ENCODE results near the gene LRBA. TPM values are rescaled to one million over a fixed set of nuclear protein-coding genes. Genes with fewer than 3 reads are reported as not detected.

The LRBA gene
- total and polyA plus RNA-seq, 4 experiments from 2014 or later = 17.1 to 64.5 (median 45.4) TPM

- H3K4me1 Mint-ChIP-seq = peaks cover 0 to 11% (median 3%) of the 10 kb centered on the region in 4 donors
- no peaks in the 10 kb centered on the region for H3K36me3 ChIP-seq (ENCODE audit: insufficient read depth, low read length)
- H3K4me3 Mint-ChIP-seq = no peak overlapping the region
- POLR2A ChIA-PET (ENCODE audit: partially characterized antibody) = no interaction called here
- no peaks in the 10 kb centered on the region for H3K9me3 ChIP-seq (ENCODE audit: control insufficient read depth in 1 of 2, low read length in 2 of 2)
- no peak overlapping the region for H3K27ac Mint-ChIP-seq
- CTCF ChIA-PET (ENCODE audit: partially characterized antibody) = no interaction called here
- no peak overlapping the region for H3K4me3 ChIP-seq (ENCODE audit: low read length in 2 of 2)
- no peak overlapping the region for H3K27ac ChIP-seq (ENCODE audit: low read depth, low read length)
- H3K27me3 Mint-ChIP-seq = no peaks in the 10 kb centered on the region
- H3K4me1 ChIP-seq (ENCODE audit: insufficient read depth, low read length) = no peaks in the 10 kb centered on the region
- no peaks in the 10 kb centered on the region for H3K27me3 ChIP-seq (ENCODE audit: insufficient read depth, low read length)
- H3K36me3 Mint-ChIP-seq = peaks cover 9 to 30% of the 10 kb centered on the region in 2 donors
- no peaks in the 10 kb centered on the region for H3K9me3 Mint-ChIP-seq
- intact Hi-C loops (cut with micrococcal nuclease) = no loop called here
- no peak for DNase-seq
Measured at GRCh38 chr4:150717952-150718351, 297.1 kb downstream of the LRBA start.

- H3K9me3 Mint-ChIP-seq = no peaks in the 10 kb centered on the region
- no peak overlapping the region for H3K27ac Mint-ChIP-seq
- no peaks in the 10 kb centered on the region for H3K4me1 ChIP-seq (ENCODE audit: insufficient read depth, low read length)
- no peaks in the 10 kb centered on the region for H3K27me3 Mint-ChIP-seq
- no peaks in the 10 kb centered on the region for H3K27me3 ChIP-seq (ENCODE audit: insufficient read depth, low read length)
- no peak overlapping the region for H3K4me3 Mint-ChIP-seq
- H3K36me3 ChIP-seq (ENCODE audit: insufficient read depth, low read length) = no peaks in the 10 kb centered on the region
- H3K4me3 ChIP-seq (ENCODE audit: low read length in 2 of 2) = no peak overlapping the region
- peaks cover 0 to 18% of the 10 kb centered on the region in 2 donors for H3K36me3 Mint-ChIP-seq
- H3K27ac ChIP-seq (ENCODE audit: low read depth, low read length) = no peak overlapping the region
- peaks cover 0 to 10% (median 4%) of the 10 kb centered on the region in 4 donors for H3K4me1 Mint-ChIP-seq
- DNase-seq = no peak
- no peaks in the 10 kb centered on the region for H3K9me3 ChIP-seq (ENCODE audit: control insufficient read depth in 1 of 2, low read length in 2 of 2)
- intact Hi-C loops (cut with micrococcal nuclease) = no loop called here
- ChIA-PET CTCF (ENCODE audit: partially characterized antibody) (no interaction called here), POLR2A (ENCODE audit: partially characterized antibody) (no interaction called here)
Measured at GRCh38 chr4:150714462-150715438, 300.3 kb downstream of the LRBA start.

- intact Hi-C loops (cut with micrococcal nuclease) = no loop called here
- POLR2A ChIA-PET (ENCODE audit: partially characterized antibody) = no interaction called here
- no peaks in the 10 kb centered on the region for H3K9me3 ChIP-seq (ENCODE audit: control insufficient read depth in 1 of 2, low read length in 2 of 2)
- H3K27ac ChIP-seq (ENCODE audit: low read depth, low read length) = no peak overlapping the region
- no peaks in the 10 kb centered on the region for H3K4me1 ChIP-seq (ENCODE audit: insufficient read depth, low read length)
- no peak for DNase-seq
- no peak overlapping the region for H3K4me3 ChIP-seq (ENCODE audit: low read length in 2 of 2)
- H3K27me3 Mint-ChIP-seq = no peaks in the 10 kb centered on the region
- H3K27ac Mint-ChIP-seq = no peak overlapping the region
- no peaks in the 10 kb centered on the region for H3K36me3 ChIP-seq (ENCODE audit: insufficient read depth, low read length)
- no peaks in the 10 kb centered on the region for H3K9me3 Mint-ChIP-seq
- H3K4me3 Mint-ChIP-seq = no peak overlapping the region
- peaks cover 0 to 19% of the 10 kb centered on the region in 2 donors for H3K36me3 Mint-ChIP-seq
- peaks cover 0 to 10% (median 4%) of the 10 kb centered on the region in 4 donors for H3K4me1 Mint-ChIP-seq
- no peaks in the 10 kb centered on the region for H3K27me3 ChIP-seq (ENCODE audit: insufficient read depth, low read length)
- CTCF ChIA-PET (ENCODE audit: partially characterized antibody) = no interaction called here
Measured at GRCh38 chr4:150713251-150713650, 301.8 kb downstream of the LRBA start.

- no peak for DNase-seq
- ChIA-PET CTCF (ENCODE audit: partially characterized antibody) (no interaction called here), POLR2A (ENCODE audit: partially characterized antibody) (no interaction called here)
- Histone ChIP-seq H3K27me3 (ENCODE audit: insufficient read depth, low read length) (no peaks in the 10 kb centered on the region), H3K27ac (ENCODE audit: low read depth, low read length) (no peak overlapping the region), H3K4me1 (ENCODE audit: insufficient read depth, low read length) (no peaks in the 10 kb centered on the region), H3K36me3 (ENCODE audit: insufficient read depth, low read length) (no peaks in the 10 kb centered on the region), H3K9me3 (ENCODE audit: control insufficient read depth in 1 of 2, low read length in 2 of 2) (no peaks in the 10 kb centered on the region), H3K4me3 (ENCODE audit: low read length in 2 of 2) (no peak overlapping the region)
- Mint-ChIP-seq H3K4me3 (no peak overlapping the region), H3K27me3 (no peaks in the 10 kb centered on the region), H3K27ac (no peak overlapping the region), H3K36me3 (peaks cover 0 to 16% of the 10 kb centered on the region in 2 donors), H3K4me1 (peaks cover 0 to 10% (median 4%) of the 10 kb centered on the region in 4 donors), H3K9me3 (no peaks in the 10 kb centered on the region)
- intact Hi-C loops (cut with micrococcal nuclease) = no loop called here
Measured at GRCh38 chr4:150710770-150711375, 304.2 kb downstream of the LRBA start.

- Mint-ChIP-seq H3K4me1 (peaks cover 0 to 8% (median 3%) of the 10 kb centered on the region in 4 donors), H3K27ac (no peak overlapping the region), H3K4me3 (no peak overlapping the region), H3K36me3 (peaks cover 0 to 12% of the 10 kb centered on the region in 2 donors), H3K27me3 (no peaks in the 10 kb centered on the region), H3K9me3 (no peaks in the 10 kb centered on the region)
- CTCF ChIA-PET (ENCODE audit: partially characterized antibody) = no interaction called here
- no peak for DNase-seq
- no peaks in the 10 kb centered on the region for H3K36me3 ChIP-seq (ENCODE audit: insufficient read depth, low read length)
- H3K27me3 ChIP-seq (ENCODE audit: insufficient read depth, low read length) = no peaks in the 10 kb centered on the region
- intact Hi-C loops (cut with micrococcal nuclease) = no loop called here
- H3K27ac ChIP-seq (ENCODE audit: low read depth, low read length) = no peak overlapping the region
- no peaks in the 10 kb centered on the region for H3K9me3 ChIP-seq (ENCODE audit: control insufficient read depth in 1 of 2, low read length in 2 of 2)
- no peaks in the 10 kb centered on the region for H3K4me1 ChIP-seq (ENCODE audit: insufficient read depth, low read length)
- POLR2A ChIA-PET (ENCODE audit: partially characterized antibody) = no interaction called here
- no peak overlapping the region for H3K4me3 ChIP-seq (ENCODE audit: low read length in 2 of 2)
Measured at GRCh38 chr4:150708004-150708403, 307.1 kb downstream of the LRBA start.

- Histone ChIP-seq H3K4me3 (ENCODE audit: low read length in 2 of 2) (no peak overlapping the region), H3K36me3 (ENCODE audit: insufficient read depth, low read length) (no peaks in the 10 kb centered on the region), H3K27me3 (ENCODE audit: insufficient read depth, low read length) (no peaks in the 10 kb centered on the region), H3K9me3 (ENCODE audit: control insufficient read depth in 1 of 2, low read length in 2 of 2) (no peaks in the 10 kb centered on the region), H3K27ac (ENCODE audit: low read depth, low read length) (no peak overlapping the region), H3K4me1 (ENCODE audit: insufficient read depth, low read length) (no peaks in the 10 kb centered on the region)
- no peak overlapping the region for H3K4me3 Mint-ChIP-seq
- peaks cover 0 to 4% (median under 1%) of the 10 kb centered on the region in 4 donors for H3K4me1 Mint-ChIP-seq
- POLR2A ChIA-PET (ENCODE audit: partially characterized antibody) = no interaction called here
- H3K27me3 Mint-ChIP-seq = no peaks in the 10 kb centered on the region
- intact Hi-C loops (cut with micrococcal nuclease) = no loop called here
- no peak for DNase-seq
- no peaks in the 10 kb centered on the region for H3K9me3 Mint-ChIP-seq
- CTCF ChIA-PET (ENCODE audit: partially characterized antibody) = no interaction called here
- H3K27ac Mint-ChIP-seq = no peak overlapping the region
- peaks cover 4 to 13% of the 10 kb centered on the region in 2 donors for H3K36me3 Mint-ChIP-seq
Measured at GRCh38 chr4:150699599-150699998, 315.5 kb downstream of the LRBA start.

- no peaks in the 10 kb centered on the region for H3K9me3 ChIP-seq (ENCODE audit: control insufficient read depth in 1 of 2, low read length in 2 of 2)
- peaks cover 0 to 4% (median 1%) of the 10 kb centered on the region in 4 donors for H3K4me1 Mint-ChIP-seq
- peaks cover 0 to 2% (median 0%) of the 10 kb centered on the region in 8 donors for H3K9me3 Mint-ChIP-seq
- no peaks in the 10 kb centered on the region for H3K27me3 ChIP-seq (ENCODE audit: insufficient read depth, low read length)
- intact Hi-C loops (cut with micrococcal nuclease) = no loop called here
- no peak for DNase-seq
- H3K27ac ChIP-seq (ENCODE audit: low read depth, low read length) = no peak overlapping the region
- no peaks in the 10 kb centered on the region for H3K4me1 ChIP-seq (ENCODE audit: insufficient read depth, low read length)
- H3K4me3 ChIP-seq (ENCODE audit: low read length in 2 of 2) = no peak overlapping the region
- H3K27ac Mint-ChIP-seq = peak overlapping the region in 2 of 7 donors; percentile 41 to 47
- CTCF ChIA-PET (ENCODE audit: partially characterized antibody) = no interaction called here
- H3K4me3 Mint-ChIP-seq = no peak overlapping the region
- no peaks in the 10 kb centered on the region for H3K27me3 Mint-ChIP-seq
- H3K36me3 Mint-ChIP-seq = peaks cover 8 to 18% of the 10 kb centered on the region in 2 donors
- no peaks in the 10 kb centered on the region for H3K36me3 ChIP-seq (ENCODE audit: insufficient read depth, low read length)
- POLR2A ChIA-PET (ENCODE audit: partially characterized antibody) = no interaction called here
Measured at GRCh38 chr4:150695162-150695561, 319.9 kb downstream of the LRBA start.
